GM19239 (cell line): Measurements from ENCODE around the gene OMA1.
"Not testable (repeated sequence)": the region's sequence is repeated elsewhere in the genome, so short reads cannot be mapped to it uniquely, and the experiment has no call there.

Source experiments
- DNase-seq: peaks from one replicate; pipeline ENCODE4 v3.0.0; 2011; ENCODE audit warnings: low spot score; ENCODE audit not compliant: insufficient read length
- FAIRE-seq: peaks from 2 replicates; lab custom pipeline; 2011; peaks lifted over from hg19 to GRCh38; lab: Jason Lieb, UNC

The OMA1 gene

GRCh38 chr1:58539553-58539952 lies 7.0 kb downstream of the OMA1 start:
- FAIRE-seq (no peak), DNase-seq (no peak)

- FAIRE-seq (no peak), DNase-seq (no peak)
Observed at GRCh38 chr1:58538821-58539220, 7.7 kb downstream of the OMA1 start.

GRCh38 chr1:58531842-58532241 lies 14.7 kb downstream of the OMA1 start:
- not testable (repeated sequence) for DNase-seq, FAIRE-seq

GRCh38 chr1:58529284-58529683 lies 17.2 kb downstream of the OMA1 start:
- FAIRE-seq (no peak), DNase-seq (no peak)

DNA sequence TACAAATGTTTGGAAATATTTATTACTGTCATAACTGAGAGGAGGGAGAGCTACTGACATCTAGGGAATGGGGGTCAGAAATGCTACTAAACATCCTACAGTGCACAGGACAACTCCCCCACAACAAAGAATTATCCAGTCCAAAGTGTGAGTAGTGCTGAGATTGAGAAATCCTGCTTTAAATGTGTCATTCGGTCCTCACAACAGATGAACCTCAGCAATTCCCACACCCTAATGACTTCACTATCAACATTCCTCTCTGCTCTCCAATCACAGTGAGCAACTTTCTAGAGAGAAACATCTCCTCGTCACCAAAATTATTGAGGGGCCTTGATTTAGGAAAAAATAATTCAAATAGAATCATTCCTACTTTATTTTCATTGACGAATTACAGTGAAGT lies 18.0 kb downstream of the OMA1 start:
- FAIRE-seq (no peak), DNase-seq (no peak)

DNA sequence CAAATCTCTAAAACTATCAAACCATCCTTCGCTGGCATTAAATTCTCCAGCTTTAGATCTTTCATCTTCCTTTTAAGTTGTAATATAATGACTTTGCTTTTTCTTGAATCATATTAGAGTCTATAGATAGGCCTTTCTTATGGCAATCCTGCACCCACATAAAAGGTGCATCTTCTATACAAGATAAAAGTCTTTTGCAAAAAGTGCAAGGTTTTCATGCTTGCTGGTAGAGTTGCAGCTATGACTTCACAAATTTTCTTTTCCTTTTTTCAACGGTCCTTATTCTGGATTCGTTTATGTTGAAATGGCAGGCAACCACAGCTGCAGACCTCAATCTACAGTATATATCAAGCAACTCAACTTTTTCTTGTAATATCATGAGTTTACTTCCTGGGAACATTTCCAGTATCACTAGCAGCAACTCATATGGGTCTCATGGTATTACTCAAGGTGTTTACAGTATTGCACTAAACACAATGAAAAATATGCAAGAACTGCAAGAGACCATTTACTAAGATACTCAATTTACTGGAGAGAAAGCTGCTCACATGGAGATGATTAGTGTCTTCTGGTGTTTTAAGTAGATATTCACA lies 22.1 kb downstream of the OMA1 start:
- FAIRE-seq, result no peak
- DNase-seq, result no peak

DNA sequence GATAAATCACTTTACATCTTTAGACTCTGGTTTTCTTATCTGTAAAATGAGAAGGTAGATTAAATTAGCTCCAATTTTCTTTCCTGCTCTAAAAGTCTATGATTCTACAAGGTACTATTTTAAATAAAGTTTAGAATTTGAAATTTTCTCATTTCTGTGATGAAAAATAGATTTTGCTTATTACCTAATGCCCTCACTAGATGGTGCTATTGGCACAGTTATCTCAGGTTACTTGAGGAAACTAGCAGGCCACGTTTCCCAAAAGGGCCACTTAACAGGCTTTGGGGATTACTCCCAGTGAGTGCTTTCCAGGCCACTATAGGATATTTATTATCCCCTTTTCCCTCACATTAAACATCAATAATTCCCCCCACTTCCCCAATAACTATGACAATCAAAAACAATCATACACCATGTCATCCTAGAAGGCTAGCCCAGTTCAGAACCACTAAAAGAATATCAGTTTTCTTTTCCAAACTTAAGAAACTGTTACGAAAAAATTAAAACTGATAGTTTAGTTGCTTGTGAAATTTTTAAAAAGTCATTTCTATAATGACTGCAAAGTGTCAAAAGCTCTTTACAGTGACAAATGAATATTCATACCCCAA lies 30.6 kb downstream of the OMA1 start:
- FAIRE-seq (peak; percentile 89), DNase-seq (peak; percentile 25)

- no peak for DNase-seq
- no peak for FAIRE-seq
Observed at GRCh38 chr1:58513956-58514355, 32.6 kb downstream of the OMA1 start.

DNA sequence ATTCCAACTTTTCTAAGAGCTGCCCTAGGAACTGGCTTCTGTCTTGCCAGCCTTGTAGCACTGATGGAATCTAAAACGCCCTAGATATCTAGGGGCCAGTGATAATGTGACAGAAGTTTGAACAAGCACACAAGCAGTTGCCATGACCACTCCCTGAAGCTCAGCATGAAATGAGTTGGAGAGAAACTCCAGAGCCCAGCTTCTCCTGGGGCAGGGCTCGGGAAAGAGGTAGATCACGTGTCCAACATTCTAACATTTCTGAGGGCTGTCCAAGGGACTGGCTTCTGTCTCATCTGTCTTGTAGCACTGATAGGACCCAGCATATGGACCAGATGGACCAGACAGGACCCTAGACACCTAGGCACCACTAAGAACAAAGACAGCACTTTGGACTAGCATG lies 37.9 kb downstream of the OMA1 start:
- no peak for FAIRE-seq
- no peak for DNase-seq

GRCh38 chr1:58505286-58505685 lies 41.2 kb downstream of the OMA1 start:
- DNase-seq (no peak), FAIRE-seq (no peak)

GRCh38 chr1:58502519-58502918 lies 44.0 kb downstream of the OMA1 start:
- DNase-seq (no peak), FAIRE-seq (no peak)

- DNase-seq (no peak), FAIRE-seq (peak; percentile 66)
Observed at GRCh38 chr1:58500043-58500442, 46.5 kb downstream of the OMA1 start.

DNA sequence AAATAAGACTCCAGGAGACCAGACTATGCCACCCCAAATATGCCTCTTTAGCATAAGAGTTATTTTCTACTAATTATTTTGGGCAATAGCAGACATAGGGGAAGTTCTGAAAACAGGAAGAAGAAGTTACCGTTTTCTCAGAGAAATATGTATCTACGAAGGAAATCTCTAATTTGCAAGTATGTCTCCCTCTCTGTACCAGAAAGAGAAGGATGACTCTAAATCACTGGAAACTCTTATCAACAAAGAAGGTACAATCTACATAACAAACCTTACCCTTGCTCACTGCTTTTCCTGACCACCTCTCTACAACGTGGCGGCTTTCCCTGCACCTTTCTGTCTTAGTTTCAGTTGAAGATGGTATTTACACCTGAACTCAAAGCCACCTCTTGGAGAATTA lies 49.0 kb downstream of the OMA1 start:
- no peak for DNase-seq
- FAIRE-seq, result peak; percentile 21

DNA sequence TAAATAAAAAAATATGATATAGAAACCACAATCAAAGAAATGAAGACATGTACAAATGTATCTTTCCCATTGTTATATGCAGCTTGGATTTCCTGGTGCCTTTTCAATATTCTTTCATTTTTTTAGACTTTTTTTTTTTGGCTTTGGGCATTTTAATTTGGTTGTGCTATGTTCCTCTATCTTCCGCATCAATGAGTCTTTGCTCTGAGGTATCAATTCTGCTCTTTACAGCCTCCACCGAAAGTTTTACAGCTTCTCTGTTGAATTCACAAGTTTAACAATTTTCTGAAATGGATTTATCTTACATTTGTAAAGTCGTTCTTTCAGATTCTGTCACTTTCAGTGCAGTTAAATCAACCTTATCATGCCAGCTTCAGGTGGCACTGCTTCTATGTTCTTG lies 50.5 kb downstream of the OMA1 start:
- FAIRE-seq, result no peak
- no peak for DNase-seq

- FAIRE-seq, result not testable (repeated sequence)
Observed at GRCh38 chr1:58488914-58489313, 57.6 kb downstream of the OMA1 start.

DNA sequence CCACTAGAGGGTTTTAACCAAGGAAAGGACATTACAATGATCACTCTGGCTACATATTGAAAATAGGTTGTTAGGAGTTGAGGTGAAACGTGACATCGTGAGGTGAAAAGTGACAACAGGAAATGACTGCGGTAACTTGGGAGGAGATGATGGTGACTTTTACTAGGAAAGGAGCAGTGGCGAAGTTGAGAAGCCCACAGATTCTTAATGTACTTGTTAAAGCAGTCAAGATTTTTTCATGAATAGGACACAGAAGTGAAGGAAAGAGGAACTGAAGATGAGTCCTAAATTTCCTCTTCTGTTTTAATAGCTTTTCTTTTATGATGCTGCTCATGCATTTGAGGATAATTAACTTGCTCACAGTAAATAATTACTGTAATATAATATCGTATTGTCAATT lies 59.5 kb downstream of the OMA1 start:
- FAIRE-seq (no peak), DNase-seq (no peak)

More at GRCh38 chr1:58488914-58489313, 57.6 kb downstream of the OMA1 start:
- DNase-seq, result not testable (repeated sequence)

- FAIRE-seq (no peak), DNase-seq (no peak)
Observed at GRCh38 chr1:58481962-58482361, 64.6 kb downstream of the OMA1 start.

GRCh38 chr1:58480191-58480590 lies 66.3 kb downstream of the OMA1 start:
- FAIRE-seq (no peak), DNase-seq (no peak)

- DNase-seq (no peak), FAIRE-seq (no peak)
Observed at GRCh38 chr1:58477390-58477789, 69.1 kb downstream of the OMA1 start.

GRCh38 chr1:58476179-58476578 lies 70.3 kb downstream of the OMA1 start:
- no peak for FAIRE-seq

GRCh38 chr1:58469476-58469875 lies 77.0 kb downstream of the OMA1 start:
- FAIRE-seq, result no peak
- no peak for DNase-seq

More at GRCh38 chr1:58476179-58476578, 70.3 kb downstream of the OMA1 start:
- no peak for DNase-seq

DNA sequence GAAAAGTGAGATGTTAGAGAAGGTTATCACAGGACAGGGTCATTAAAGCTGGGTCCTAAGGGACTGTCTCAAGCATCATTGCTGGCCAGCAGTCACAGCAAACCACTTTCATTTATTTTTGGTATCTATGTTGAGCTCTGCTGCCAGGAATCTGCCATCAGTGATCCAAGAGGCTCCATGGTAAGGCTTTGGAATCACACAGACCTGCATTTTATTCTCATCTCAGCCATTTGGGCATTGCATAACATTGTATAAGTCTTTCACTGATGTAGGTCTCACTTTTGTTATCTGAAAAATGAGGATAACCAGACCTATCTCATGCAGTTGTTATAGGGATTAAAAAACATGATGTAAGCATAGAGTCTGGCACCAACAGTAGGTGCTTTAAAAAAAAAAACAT lies 77.5 kb downstream of the OMA1 start:
- DNase-seq (no peak), FAIRE-seq (no peak)
